ENCODE measurements around the gene IRF2BPL.

IRF2BPL gene

DNA sequence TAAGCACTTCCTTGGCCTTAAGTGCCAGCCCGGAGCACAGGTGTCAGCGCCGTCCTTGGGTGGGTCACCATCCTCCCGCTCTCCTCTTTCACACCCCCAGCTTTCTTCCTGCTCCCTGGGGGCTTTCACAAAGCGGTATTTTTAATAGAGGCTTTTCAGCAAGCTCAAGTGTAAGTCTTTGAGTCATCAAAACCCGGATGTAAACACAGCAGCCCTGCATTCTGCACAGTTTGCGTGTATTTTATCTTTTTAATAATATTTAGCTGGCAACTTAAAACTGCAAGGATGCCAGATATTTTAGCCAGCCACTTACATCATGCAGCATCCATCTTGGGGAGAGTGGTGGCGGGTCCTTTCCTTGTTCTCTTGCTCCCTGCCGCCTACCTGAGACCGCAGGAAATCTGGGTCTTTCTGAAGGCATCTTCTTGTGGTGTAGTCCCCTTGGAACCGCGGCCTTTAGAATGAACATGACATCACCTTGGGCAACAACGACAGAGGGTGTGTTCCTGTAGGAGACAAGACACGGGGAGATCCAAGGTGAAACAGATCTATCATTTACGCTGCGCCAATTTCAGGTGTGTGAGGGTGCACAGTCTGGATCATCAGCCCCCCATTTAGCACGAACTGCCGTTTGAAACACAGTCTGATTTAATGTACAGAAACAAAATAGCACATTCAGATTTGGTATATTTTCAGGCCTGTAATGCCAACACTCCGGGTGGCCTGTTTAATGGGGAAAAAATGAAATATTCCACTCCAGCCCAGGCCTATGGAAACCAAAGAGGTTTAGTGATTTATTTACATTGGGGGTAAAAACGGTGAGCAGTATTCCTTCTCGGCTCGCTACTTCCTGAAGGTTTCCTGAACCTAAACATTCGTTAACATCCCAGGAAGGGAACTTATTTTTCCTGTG lies 12.5 kb upstream of the IRF2BPL start:
- TF ChIP-seq, protein P1, sequence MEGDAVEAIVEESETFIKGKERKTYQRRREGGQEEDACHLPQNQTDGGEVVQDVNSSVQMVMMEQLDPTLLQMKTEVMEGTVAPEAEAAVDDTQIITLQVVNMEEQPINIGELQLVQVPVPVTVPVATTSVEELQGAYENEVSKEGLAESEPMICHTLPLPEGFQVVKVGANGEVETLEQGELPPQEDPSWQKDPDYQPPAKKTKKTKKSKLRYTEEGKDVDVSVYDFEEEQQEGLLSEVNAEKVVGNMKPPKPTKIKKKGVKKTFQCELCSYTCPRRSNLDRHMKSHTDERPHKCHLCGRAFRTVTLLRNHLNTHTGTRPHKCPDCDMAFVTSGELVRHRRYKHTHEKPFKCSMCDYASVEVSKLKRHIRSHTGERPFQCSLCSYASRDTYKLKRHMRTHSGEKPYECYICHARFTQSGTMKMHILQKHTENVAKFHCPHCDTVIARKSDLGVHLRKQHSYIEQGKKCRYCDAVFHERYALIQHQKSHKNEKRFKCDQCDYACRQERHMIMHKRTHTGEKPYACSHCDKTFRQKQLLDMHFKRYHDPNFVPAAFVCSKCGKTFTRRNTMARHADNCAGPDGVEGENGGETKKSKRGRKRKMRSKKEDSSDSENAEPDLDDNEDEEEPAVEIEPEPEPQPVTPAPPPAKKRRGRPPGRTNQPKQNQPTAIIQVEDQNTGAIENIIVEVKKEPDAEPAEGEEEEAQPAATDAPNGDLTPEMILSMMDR (IDR thresholded peaks at IDR 0.05; ENCODE audit: borderline replicate concordance, control extremely low read depth, extremely low read depth, insufficient read depth, missing control alignments) = no peak
- DNase-seq (ENCODE audit: low spot score) = no peak
- in situ Hi-C loops (cut with MboI; ENCODE audit: low sequenced_read_pairs, unreplicated experiment) = loop anchor here (5.0 kb wide), 1 partner anchor 84 kb away; no protein-coding TSS in a partner anchor

DNA sequence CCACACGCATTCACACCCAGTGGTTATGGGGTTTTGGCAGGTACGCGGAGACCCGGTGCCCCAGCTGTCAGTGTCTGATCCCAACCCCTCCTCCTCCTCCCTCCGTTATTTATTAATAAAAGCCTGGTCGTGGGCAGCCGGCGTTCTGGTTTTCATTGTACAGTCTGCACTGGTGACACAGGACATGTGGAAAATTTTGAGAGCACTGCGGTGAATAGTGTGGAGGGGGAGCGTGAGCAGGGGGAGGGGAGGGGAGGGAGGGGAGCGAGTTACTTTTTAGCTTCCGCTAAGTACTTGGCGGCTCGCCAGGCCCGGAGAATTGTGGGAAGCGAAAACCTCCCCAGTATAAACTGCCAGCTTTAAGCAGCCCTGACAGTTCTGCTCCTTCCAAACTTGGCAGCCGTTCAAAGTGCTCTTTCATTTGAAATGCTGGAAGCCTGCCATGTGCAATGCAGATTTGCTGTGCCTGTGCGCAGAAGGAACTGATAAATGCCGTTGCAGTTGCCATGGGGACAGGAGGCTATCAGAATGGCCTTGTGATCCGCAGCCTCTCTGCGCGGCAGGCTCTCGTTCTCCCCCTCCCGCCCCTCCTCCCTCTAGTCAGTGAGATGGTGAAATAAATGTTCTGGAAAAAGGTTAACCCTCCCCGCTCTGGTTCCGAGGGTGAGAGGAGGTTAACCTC lies 11.7 kb upstream of the IRF2BPL start:
- in situ Hi-C loops (cut with MboI; ENCODE audit: low sequenced_read_pairs, unreplicated experiment) = loop anchor here (5.0 kb wide), 1 partner anchor 83 kb away; no protein-coding TSS in a partner anchor
- TF ChIP-seq, protein P1 (IDR thresholded peaks at IDR 0.05; ENCODE audit: borderline replicate concordance, control extremely low read depth, extremely low read depth, insufficient read depth, missing control alignments) = no peak

GRCh38 chr14:77039285-77040058 lies 11.0 kb upstream of the IRF2BPL start:
- DNase-seq (ENCODE audit: low spot score) = no peak

More for the DNA sequence above, 11.7 kb upstream of the IRF2BPL start:
- DNase-seq (ENCODE audit: low spot score) = peak; percentile 75

GRCh38 chr14:77037938-77038568 lies 9.5 kb upstream of the IRF2BPL start:
- DNase-seq (ENCODE audit: low spot score) = no peak
- in situ Hi-C loops (cut with MboI; ENCODE audit: low sequenced_read_pairs, unreplicated experiment) = no loop called here
- TF ChIP-seq, protein P1 (IDR thresholded peaks at IDR 0.05; ENCODE audit: borderline replicate concordance, control extremely low read depth, extremely low read depth, insufficient read depth, missing control alignments) = no peak

More at GRCh38 chr14:77039285-77040058, 11.0 kb upstream of the IRF2BPL start:
- in situ Hi-C loops (cut with MboI; ENCODE audit: low sequenced_read_pairs, unreplicated experiment) = loop anchor here (5.0 kb wide), 1 partner anchor 82 kb away; no protein-coding TSS in a partner anchor
- TF ChIP-seq, protein P1 (IDR thresholded peaks at IDR 0.05; ENCODE audit: borderline replicate concordance, control extremely low read depth, extremely low read depth, insufficient read depth, missing control alignments) = no peak

GRCh38 chr14:77037215-77037937 lies 8.9 kb upstream of the IRF2BPL start:
- in situ Hi-C loops (cut with MboI; ENCODE audit: low sequenced_read_pairs, unreplicated experiment) = no loop called here
- no peak for DNase-seq (ENCODE audit: low spot score)
- TF ChIP-seq, protein P1 (IDR thresholded peaks at IDR 0.05; ENCODE audit: borderline replicate concordance, control extremely low read depth, extremely low read depth, insufficient read depth, missing control alignments) = no peak

Measured in GM13976 (cell line).